ENCODE data around the gene LMF1. TPM values are rescaled to one million over a fixed set of nuclear protein-coding genes. Genes with fewer than 3 reads are reported as not detected.

LMF1 gene
- total RNA-seq, 4 donors from 2014 or later, result 23.2 to 97.8 (median 89.1) TPM

- no peak for DNase-seq
- no peak overlapping the region for H3K27ac ChIP-seq
- no peaks in the 10 kb centered on the region for H3K36me3 ChIP-seq
- no peaks in the 10 kb centered on the region for H3K4me1 ChIP-seq
- H3K27me3 ChIP-seq, result no peaks in the 10 kb centered on the region
- 94 to 97% methylated on average over 8 to 18 of the region's 33 CpGs for WGBS, 2 donors
- intact Hi-C loops (cut with DNase I), result no loop called here
- H3K9me3 ChIP-seq, result no peaks in the 10 kb centered on the region
- H3K4me3 ChIP-seq (replicated peaks in 1 of 3), result no peak overlapping the region
- TF ChIP-seq CTCF (IDR thresholded peaks at IDR 0.05) (no peak), POLR2A (IDR thresholded peaks at IDR 0.05) (no peak)
Observed at GRCh38 chr16:847681-848445, 122.9 kb downstream of the LMF1 start.

GRCh38 chr16:847151-847550, 123.6 kb downstream of the LMF1 start:
- H3K27me3 ChIP-seq, result no peaks in the 10 kb centered on the region
- H3K4me3 ChIP-seq (replicated peaks in 1 of 3), result no peak overlapping the region
- no peaks in the 10 kb centered on the region for H3K36me3 ChIP-seq
- TF ChIP-seq POLR2A (IDR thresholded peaks at IDR 0.05) (no peak), CTCF (IDR thresholded peaks at IDR 0.05) (no peak)
- no peak overlapping the region for H3K27ac ChIP-seq
- intact Hi-C loops (cut with DNase I), result no loop called here
- H3K4me1 ChIP-seq, result no peaks in the 10 kb centered on the region
- DNase-seq, result no peak
- WGBS, 2 donors, result 91% methylated on average over 10 of the region's 10 CpGs
- H3K9me3 ChIP-seq, result no peaks in the 10 kb centered on the region

- Histone ChIP-seq H3K36me3 (no peaks in the 10 kb centered on the region), H3K4me1 (no peaks in the 10 kb centered on the region), H3K4me3 (replicated peaks in 1 of 3) (no peak overlapping the region), H3K27ac (no peak overlapping the region), H3K27me3 (no peaks in the 10 kb centered on the region), H3K9me3 (no peaks in the 10 kb centered on the region)
- no peak for DNase-seq
- intact Hi-C loops (cut with DNase I), result no loop called here
- 78 to 87% methylated on average over 26 of the region's 26 CpGs for WGBS, 2 donors
- no peak for TF ChIP-seq POLR2A (IDR thresholded peaks at IDR 0.05)
- TF ChIP-seq CTCF (IDR thresholded peaks at IDR 0.05), result no peak
Observed at GRCh38 chr16:845351-845745, 125.4 kb downstream of the LMF1 start.

- intact Hi-C loops (cut with DNase I), result no loop called here
- no peaks in the 10 kb centered on the region for H3K4me1 ChIP-seq
- no peaks in the 10 kb centered on the region for H3K36me3 ChIP-seq
- no peak overlapping the region for H3K4me3 ChIP-seq (replicated peaks in 1 of 3)
- H3K27me3 ChIP-seq, result no peaks in the 10 kb centered on the region
- DNase-seq, result no peak
- TF ChIP-seq POLR2A (IDR thresholded peaks at IDR 0.05), result no peak
- no peak for TF ChIP-seq CTCF (IDR thresholded peaks at IDR 0.05)
- no peaks in the 10 kb centered on the region for H3K9me3 ChIP-seq
- WGBS, 2 donors, result 94 to 98% methylated on average over 38 to 48 of the region's 48 CpGs
- H3K27ac ChIP-seq, result no peak overlapping the region
Observed at GRCh38 chr16:844638-845350, 126.0 kb downstream of the LMF1 start.

GRCh38 chr16:843771-844170, 127.0 kb downstream of the LMF1 start:
- DNase-seq, result no peak
- no peaks in the 10 kb centered on the region for H3K9me3 ChIP-seq
- no peaks in the 10 kb centered on the region for H3K36me3 ChIP-seq
- TF ChIP-seq CTCF (IDR thresholded peaks at IDR 0.05) (no peak), POLR2A (IDR thresholded peaks at IDR 0.05) (no peak)
- H3K27ac ChIP-seq, result no peak overlapping the region
- no peaks in the 10 kb centered on the region for H3K4me1 ChIP-seq
- H3K27me3 ChIP-seq, result no peaks in the 10 kb centered on the region
- 81 to 87% methylated on average over 20 of the region's 20 CpGs for WGBS, 2 donors
- intact Hi-C loops (cut with DNase I), result no loop called here
- H3K4me3 ChIP-seq (replicated peaks in 1 of 3), result no peak overlapping the region
